ENCODE measurements around the gene TMEM178A. TPM values are rescaled to one million over a fixed set of nuclear protein-coding genes. Genes with fewer than 3 reads are reported as not detected.

TMEM178A gene
- total RNA-seq, 1 experiment from 2014 or later = 7.5 TPM

DNA sequence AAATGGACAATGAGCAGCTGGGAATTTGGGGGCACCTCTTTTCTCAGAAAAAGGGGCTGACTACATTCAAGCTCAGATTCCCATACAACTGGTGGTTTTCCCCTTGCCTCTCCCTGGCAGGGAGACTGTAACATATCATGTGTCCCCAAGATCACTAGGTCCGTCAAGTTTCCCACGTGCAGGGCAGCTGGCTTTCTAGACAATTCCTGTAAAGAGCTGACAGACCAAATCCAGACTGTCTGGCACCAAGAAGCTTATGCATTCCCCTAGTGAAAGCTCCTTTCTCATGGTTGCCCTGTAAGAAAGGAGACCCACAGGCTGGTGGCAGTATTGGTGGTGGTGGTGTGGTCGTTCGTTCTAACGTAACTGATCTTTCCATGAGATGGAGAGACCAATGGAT is 64.6 kb downstream of the TMEM178A start:
- Histone ChIP-seq H3K9ac (ENCODE audit: extremely low read depth, insufficient read length, low read length) (no peak overlapping the region), H4K20me1 (ENCODE audit: control insufficient read depth, insufficient read depth, insufficient read length) (no peaks in the 10 kb centered on the region), H4K8ac (replicated peaks; ENCODE audit: insufficient read length, low read depth, low read length) (no peak overlapping the region), H2AK5ac (ENCODE audit: insufficient read length, low read length) (no peak overlapping the region), H3K79me1 (ENCODE audit: insufficient read depth, low read depth, low read length, poor library complexity, severe bottlenecking) (no peaks in the 10 kb centered on the region), H2BK5ac (ENCODE audit: insufficient read length, low read length) (no peak overlapping the region), H3K27me3 (ENCODE audit: insufficient read depth, low read length) (no peaks in the 10 kb centered on the region), H3K9me3 (ENCODE audit: control insufficient read depth, low read depth, low read length) (no peaks in the 10 kb centered on the region), H3T11ph (ENCODE audit: low read length) (no peak overlapping the region), H3K56ac (ENCODE audit: insufficient read length, low read depth, low read length) (no peak overlapping the region), H3K79me2 (ENCODE audit: insufficient read depth, low read length) (no peaks in the 10 kb centered on the region), H3K23ac (ENCODE audit: insufficient read length, low read depth, low read length) (no peak overlapping the region), H3K18ac (ENCODE audit: insufficient read length, low read depth, low read length) (no peak overlapping the region), H3K4me1 (ENCODE audit: insufficient read depth, low read length) (no peaks in the 10 kb centered on the region; the same call in 1 of the 2 replicates), H2AFZ (ENCODE audit: low read length) (no peak overlapping the region), H4K91ac (ENCODE audit: insufficient read length, low read depth, low read length) (no peak overlapping the region), H2BK120ac (ENCODE audit: low read depth, low read length, poor library complexity, severe bottlenecking) (no peak overlapping the region), H3K14ac (ENCODE audit: insufficient read depth, low read length) (no peak overlapping the region), H2BK15ac (ENCODE audit: low read depth, low read length) (no peak overlapping the region), H4K5ac (ENCODE audit: insufficient read length, low read depth, low read length) (no peak overlapping the region), H2BK20ac (ENCODE audit: low read depth, low read length, poor library complexity, severe bottlenecking) (no peak overlapping the region), H3K27ac (ENCODE audit: insufficient read length, low read depth, low read length) (no peak overlapping the region), H3K4ac (ENCODE audit: low read depth, low read length) (no peak overlapping the region), H3K4me2 (ENCODE audit: insufficient read depth, insufficient read length, low read length) (no peak overlapping the region), H3K23me2 (ENCODE audit: insufficient read length, low read depth, low read length, poor library complexity, severe bottlenecking) (no peaks in the 10 kb centered on the region), H2BK12ac (ENCODE audit: insufficient read length, low read depth, low read length) (no peak overlapping the region)
- Mint-ChIP-seq H3K4me3 (no peak overlapping the region), H3K4me1 (peaks cover 14 to 16% of the 10 kb centered on the region in 2 experiments), H3K36me3 (ENCODE audit: insufficient read depth in 1 of 3, low read depth in 3 of 3) (peaks cover 0 to 18% (median 16%) of the 10 kb centered on the region in 3 experiments; a peak in 4 of 7 replicates), H3K27ac (no peak overlapping the region), H3K27me3 (ENCODE audit: low read depth) (no peaks in the 10 kb centered on the region), H3K9me3 (peaks cover 0 to 5% of the 10 kb centered on the region in 2 experiments; a peak in 3 of 5 replicates)
- WGBS (ENCODE audit: extremely low coverage, insufficient read length, low lambda C conversion rate) = no CpG with 5 or more reads among the region's 5 CpGs
- DNase-seq = no peak
- TF ChIP-seq, protein P1, sequence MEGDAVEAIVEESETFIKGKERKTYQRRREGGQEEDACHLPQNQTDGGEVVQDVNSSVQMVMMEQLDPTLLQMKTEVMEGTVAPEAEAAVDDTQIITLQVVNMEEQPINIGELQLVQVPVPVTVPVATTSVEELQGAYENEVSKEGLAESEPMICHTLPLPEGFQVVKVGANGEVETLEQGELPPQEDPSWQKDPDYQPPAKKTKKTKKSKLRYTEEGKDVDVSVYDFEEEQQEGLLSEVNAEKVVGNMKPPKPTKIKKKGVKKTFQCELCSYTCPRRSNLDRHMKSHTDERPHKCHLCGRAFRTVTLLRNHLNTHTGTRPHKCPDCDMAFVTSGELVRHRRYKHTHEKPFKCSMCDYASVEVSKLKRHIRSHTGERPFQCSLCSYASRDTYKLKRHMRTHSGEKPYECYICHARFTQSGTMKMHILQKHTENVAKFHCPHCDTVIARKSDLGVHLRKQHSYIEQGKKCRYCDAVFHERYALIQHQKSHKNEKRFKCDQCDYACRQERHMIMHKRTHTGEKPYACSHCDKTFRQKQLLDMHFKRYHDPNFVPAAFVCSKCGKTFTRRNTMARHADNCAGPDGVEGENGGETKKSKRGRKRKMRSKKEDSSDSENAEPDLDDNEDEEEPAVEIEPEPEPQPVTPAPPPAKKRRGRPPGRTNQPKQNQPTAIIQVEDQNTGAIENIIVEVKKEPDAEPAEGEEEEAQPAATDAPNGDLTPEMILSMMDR (conservative IDR thresholded peaks at IDR 0.05) = no peak

Data from H9 (cell line).